ENCODE results near the gene SEPTIN8.

SEPTIN8 gene

GRCh38 chr5:132768485-132768868, 8.6 kb downstream of the SEPTIN8 start:
- no peak overlapping the region for H3K4me3 ChIP-seq (ENCODE audit: low read depth, low read length)
- no peak for TF ChIP-seq CTCF (IDR thresholded peaks at IDR 0.05; ENCODE audit: borderline replicate concordance, insufficient read depth, low read depth, low read length)

- TF ChIP-seq CTCF (IDR thresholded peaks at IDR 0.05; ENCODE audit: borderline replicate concordance, insufficient read depth, low read depth, low read length) = no peak
- H3K4me3 ChIP-seq (ENCODE audit: low read depth, low read length) = no peak overlapping the region
Measured at GRCh38 chr5:132767150-132767549, 9.9 kb downstream of the SEPTIN8 start.

- no peak for TF ChIP-seq CTCF (IDR thresholded peaks at IDR 0.05; ENCODE audit: borderline replicate concordance, insufficient read depth, low read depth, low read length)
- H3K4me3 ChIP-seq (ENCODE audit: low read depth, low read length) = no peak overlapping the region
Measured at GRCh38 chr5:132766806-132767055, 10.3 kb downstream of the SEPTIN8 start.

- no peak overlapping the region for H3K4me3 ChIP-seq (ENCODE audit: low read depth, low read length)
- no peak for TF ChIP-seq CTCF (IDR thresholded peaks at IDR 0.05; ENCODE audit: borderline replicate concordance, insufficient read depth, low read depth, low read length)
Measured at GRCh38 chr5:132766020-132766805, 10.8 kb downstream of the SEPTIN8 start.

GRCh38 chr5:132765311-132766019, 11.6 kb downstream of the SEPTIN8 start:
- no peak overlapping the region for H3K4me3 ChIP-seq (ENCODE audit: low read depth, low read length)
- no peak for TF ChIP-seq CTCF (IDR thresholded peaks at IDR 0.05; ENCODE audit: borderline replicate concordance, insufficient read depth, low read depth, low read length)

- H3K4me3 ChIP-seq (ENCODE audit: low read depth, low read length) = no peak overlapping the region
- TF ChIP-seq CTCF (IDR thresholded peaks at IDR 0.05; ENCODE audit: borderline replicate concordance, insufficient read depth, low read depth, low read length) = no peak
Measured at GRCh38 chr5:132764671-132765238, 12.3 kb downstream of the SEPTIN8 start.

GRCh38 chr5:132764051-132764450, 13.0 kb downstream of the SEPTIN8 start:
- TF ChIP-seq CTCF (IDR thresholded peaks at IDR 0.05; ENCODE audit: borderline replicate concordance, insufficient read depth, low read depth, low read length) = no peak
- no peak overlapping the region for H3K4me3 ChIP-seq (ENCODE audit: low read depth, low read length)
